Stimulated activated CD4-positive, alpha-beta T cell treated with anti-CD3 and anti-CD28 coated beads, TNF-alpha, amount 100 ng/mL, for 4 hours (primary cell): ENCODE results near the gene JARID2.

Source experiments
- DNase-seq, 3 experiments: peaks; one replicate each; pipeline ENCODE4 v3.0.0-alpha.2; 2020; ENCODE audit warnings: low read depth in 3 of 3

JARID2 gene

DNA sequence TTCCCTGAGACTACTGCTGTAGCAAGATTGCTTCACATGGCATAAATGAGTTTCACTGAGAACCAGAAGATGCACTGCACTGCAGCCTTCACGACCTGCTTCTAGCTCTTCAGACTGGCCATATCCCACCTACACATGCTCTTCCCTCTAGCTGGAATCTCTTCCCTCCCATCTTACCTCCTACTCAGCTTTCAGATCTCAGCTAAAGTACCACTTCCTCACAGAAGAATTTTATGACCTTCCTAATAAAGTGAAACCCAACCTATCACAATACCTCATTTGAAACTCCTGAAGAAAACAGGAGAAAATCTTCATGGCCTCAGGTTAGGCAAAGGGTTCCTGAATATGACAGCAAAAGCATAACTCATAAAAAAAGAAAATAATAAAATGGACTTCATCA, 317.1 kb downstream of the JARID2 start:
- DNase-seq, result no peak

DNA sequence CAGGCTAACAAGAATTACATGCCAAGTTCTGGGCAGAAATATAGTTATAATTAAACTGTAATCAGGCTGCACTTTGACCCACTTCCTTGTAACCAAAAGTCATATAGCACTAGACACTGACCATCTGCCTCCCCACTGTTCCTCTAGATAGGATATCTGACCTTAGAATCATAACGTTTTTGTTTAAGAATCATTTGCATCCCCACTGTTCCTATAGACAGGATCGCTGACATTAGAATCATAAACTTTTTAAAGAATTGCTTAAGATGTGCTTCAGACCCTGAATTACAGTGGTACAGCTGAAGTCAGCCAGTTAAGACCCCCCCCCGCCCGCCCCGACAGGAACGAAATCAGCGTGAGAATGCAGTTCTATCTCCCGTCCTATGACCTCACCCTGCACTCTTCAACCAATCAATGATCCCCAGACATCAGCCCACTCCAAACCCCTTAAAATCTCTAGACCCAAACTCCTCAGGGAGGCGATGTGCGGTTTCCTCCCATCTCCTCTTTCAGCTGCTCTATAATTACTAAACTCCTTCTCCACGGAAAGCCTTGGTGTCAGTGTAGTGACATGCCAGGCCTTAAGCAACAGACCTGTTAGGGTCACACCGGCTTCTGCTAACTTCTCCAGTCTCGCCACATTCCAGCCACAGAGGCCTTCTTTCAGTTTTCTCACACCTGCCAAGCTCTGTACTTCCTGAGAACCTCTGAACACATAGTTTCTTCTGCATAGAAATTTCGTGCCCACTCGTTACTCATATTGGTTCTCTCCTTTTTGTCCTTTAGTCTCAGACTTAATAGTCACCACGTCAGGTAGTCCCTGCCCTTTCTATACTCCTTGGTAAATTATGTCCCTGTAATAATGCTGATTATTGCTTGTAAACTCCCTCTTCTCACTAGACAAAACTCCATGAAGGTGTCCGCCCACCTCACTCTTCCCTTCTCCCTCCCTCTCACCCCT, 323.4 kb downstream of the JARID2 start:
- DNase-seq, result no peak

DNA sequence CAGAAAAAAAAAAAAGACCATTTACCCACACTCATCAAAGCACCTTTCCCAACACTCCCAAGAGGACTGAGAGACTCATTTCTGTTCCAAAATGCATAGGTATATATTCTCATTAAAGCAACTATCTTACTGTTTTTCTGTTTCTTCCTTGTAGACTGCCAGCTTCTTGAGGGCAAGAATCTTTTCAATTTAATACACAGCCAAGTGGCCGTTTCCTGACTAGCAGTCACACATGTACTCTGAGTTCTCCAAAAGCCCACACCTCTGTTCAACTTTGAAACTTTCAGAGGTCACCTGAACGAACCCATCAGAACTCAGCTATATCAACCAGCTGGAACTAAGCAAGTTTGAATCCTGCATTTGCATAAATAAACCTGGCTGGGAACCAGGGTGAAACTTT, 324.3 kb downstream of the JARID2 start:
- DNase-seq, result no peak
